Astrocyte (in vitro differentiated cells and primary cell): ENCODE results near the gene NCCRP1.

ENCODE experiments used
- CTCF ChIP-seq: IDR thresholded peaks from 2 replicates; pipeline ENCODE4 v1.5.1; 2011; ENCODE audit warnings: low read depth, mild to moderate bottlenecking, inconsistent platforms, low read length, moderate library complexity; ENCODE audit not compliant: insufficient read depth
- EZH2 ChIP-seq: IDR thresholded peaks from 2 replicates; pipeline ENCODE4 v1.6.1; 2012; ENCODE audit warnings: mild to moderate bottlenecking, low read length, inconsistent platforms; ENCODE audit not compliant: insufficient read depth

DNA sequence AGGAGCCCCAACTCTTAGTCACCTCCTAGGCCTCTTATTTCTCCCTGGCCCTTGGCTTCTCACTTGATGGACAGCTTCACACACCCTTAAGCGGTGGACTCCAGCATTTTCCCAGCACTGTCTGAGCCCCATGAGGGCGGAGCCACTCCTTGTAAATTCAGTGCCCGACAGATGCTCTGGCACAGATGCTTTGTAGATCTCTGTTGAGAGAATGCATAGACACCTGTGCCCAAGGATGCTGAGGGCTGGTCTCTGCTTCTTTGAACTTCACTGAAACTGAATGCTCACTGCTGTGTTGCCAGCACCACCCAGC lies 4.0 kb downstream of the NCCRP1 start:
- TF ChIP-seq CTCF (no peak), EZH2 (no peak)
